Lower lobe of right lung (tissue), 2 donors: ENCODE results near the gene TRABD2A. TPM values are rescaled to one million over a fixed set of nuclear protein-coding genes. Genes with fewer than 3 reads are reported as not detected.

ENCODE experiments used
- ATAC-seq, 2 donors: fragments of 200-7000 bp; cut with Tn5 transposase; one replicate each; pipeline ENCODE4 v1.9.1; 2020 to 2022; ENCODE audit warnings: mild to moderate bottlenecking in 2 of 2, moderate library complexity in 2 of 2
- DNase-seq: peaks from one replicate; pipeline ENCODE4 v3.0.0-alpha.2; 2020
- H3K27ac ChIP-seq: fragments of 200-600 bp; one replicate; pipeline ENCODE4 v1.8.0; 2022
- H3K27me3 ChIP-seq: fragments of 200-600 bp; one replicate; pipeline ENCODE4 v1.8.0; 2022; ENCODE audit warnings: low read depth
- H3K36me3 ChIP-seq: fragments of 200-600 bp; one replicate; pipeline ENCODE4 v1.8.0; 2022; ENCODE audit warnings: mild to moderate bottlenecking
- H3K4me1 ChIP-seq: fragments of 200-600 bp; one replicate; pipeline ENCODE4 v1.8.0; 2022
- H3K4me3 ChIP-seq: fragments of 200-600 bp; one replicate; pipeline ENCODE4 v1.8.0; 2022; ENCODE audit warnings: mild to moderate bottlenecking
- H3K9me3 ChIP-seq: fragments of 200-600 bp; one replicate; pipeline ENCODE4 v1.8.0; 2022
- CTCF ChIP-seq: fragments of 200-600 bp; IDR thresholded peaks from one replicate; pipeline ENCODE4 v1.8.0; 2022; ENCODE audit warnings: antibody characterized with exemption, mild to moderate bottlenecking
- intact Hi-C: fragments of 100-400 bp; cut with DNase I; formaldehyde crosslinking; loops from one replicate; pipeline ENCODE4 v1.11.0; 2022
- total RNA-seq: library from RNA; stranded (reverse); fragmentation: NEBNext Ultra II Directional; extraction: Animal tissue kit (Norgen Biotek cat#: 25700); gene quantifications from one replicate; pipeline ENCODE4 v1.2.1, GENCODE V29; 2021
- donor health status: DM: no; HTN: yes; CAD: no; lungs with severe emphysema.

TRABD2A gene
- total RNA-seq, 1 donor from 2014 or later = 5.4 TPM

GRCh38 chr2:84886791-84887190 is 5.9 kb upstream of the TRABD2A start:
- Histone ChIP-seq H3K9me3 (no peaks in the 10 kb centered on the region), H3K4me3 (no peak overlapping the region), H3K36me3 (no peaks in the 10 kb centered on the region), H3K27ac (no peak overlapping the region), H3K27me3 (no peaks in the 10 kb centered on the region), H3K4me1 (peaks cover 21% of the 10 kb centered on the region)
- ATAC-seq = no peak
- intact Hi-C loops = no loop called here
- no peak for TF ChIP-seq CTCF
- DNase-seq = no peak

GRCh38 chr2:84885111-84885510 is 4.2 kb upstream of the TRABD2A start:
- ATAC-seq (no peak), DNase-seq (no peak)
- H3K27me3 ChIP-seq = peaks cover 13% of the 10 kb centered on the region
- no peak for TF ChIP-seq CTCF
- no peak overlapping the region for H3K4me3 ChIP-seq
- H3K4me1 ChIP-seq = peaks cover 38% of the 10 kb centered on the region
- H3K27ac ChIP-seq = no peak overlapping the region
- intact Hi-C loops = no loop called here
- no peaks in the 10 kb centered on the region for H3K9me3 ChIP-seq
- no peaks in the 10 kb centered on the region for H3K36me3 ChIP-seq

GRCh38 chr2:84884449-84884848 is 3.6 kb upstream of the TRABD2A start:
- H3K27me3 ChIP-seq = peaks cover 18% of the 10 kb centered on the region
- no peak for DNase-seq
- no peak overlapping the region for H3K4me3 ChIP-seq
- no peaks in the 10 kb centered on the region for H3K9me3 ChIP-seq
- H3K36me3 ChIP-seq = no peaks in the 10 kb centered on the region
- intact Hi-C loops = no loop called here
- no peak for TF ChIP-seq CTCF
- H3K4me1 ChIP-seq = peaks cover 44% of the 10 kb centered on the region
- H3K27ac ChIP-seq = no peak overlapping the region
- no peak for ATAC-seq

- H3K27me3 ChIP-seq = peaks cover 18% of the 10 kb centered on the region
- no peaks in the 10 kb centered on the region for H3K36me3 ChIP-seq
- ATAC-seq = no peak
- H3K9me3 ChIP-seq = no peaks in the 10 kb centered on the region
- no peak for TF ChIP-seq CTCF
- no peak for DNase-seq
- H3K4me1 ChIP-seq = peaks cover 30% of the 10 kb centered on the region
- H3K27ac ChIP-seq = no peak overlapping the region
- intact Hi-C loops = no loop called here
- no peak overlapping the region for H3K4me3 ChIP-seq
Measured at GRCh38 chr2:84882775-84883550, 2.1 kb upstream of the TRABD2A start.

GRCh38 chr2:84882414-84882738 is 1.5 kb upstream of the TRABD2A start:
- H3K4me1 ChIP-seq = peaks cover 29% of the 10 kb centered on the region
- H3K27ac ChIP-seq = no peak overlapping the region
- no peak for TF ChIP-seq CTCF
- H3K36me3 ChIP-seq = no peaks in the 10 kb centered on the region
- no peaks in the 10 kb centered on the region for H3K9me3 ChIP-seq
- intact Hi-C loops = no loop called here
- H3K4me3 ChIP-seq = no peak overlapping the region
- no peak for ATAC-seq
- no peak for DNase-seq
- peaks cover 18% of the 10 kb centered on the region for H3K27me3 ChIP-seq
